Suprapubic skin (tissue), 3 donors: ENCODE measurements around the gene P2RX4.

Experiments
- CTCF ChIP-seq, 2 donors: fragments of 200-600 bp in 1 of 2; fragments of 450-650 bp in 1 of 2; sonication (generic) in 1 of 2; IDR thresholded peaks; one replicate each; pipeline ENCODE4 v1.5.1; 2016 to 2019; ENCODE audit warnings: antibody characterized with exemption in 2 of 2, mild to moderate bottlenecking in 1 of 2, moderate library complexity in 1 of 2
- EP300 ChIP-seq: sonication (generic); formaldehyde crosslinking; IDR thresholded peaks from one replicate; pipeline ENCODE4 v1.6.1; 2017; ENCODE audit warnings: antibody characterized with exemption

- no peak for TF ChIP-seq EP300
- no peak for TF ChIP-seq CTCF (IDR thresholded peaks at IDR 0.05)
Observed at GRCh38 chr12:121255433-121255832, 45.5 kb downstream of the P2RX4 start.
